PC-9 (cell line): Measurements from ENCODE around the gene URB1. TPM values are rescaled to one million over a fixed set of nuclear protein-coding genes. Genes with fewer than 3 reads are reported as not detected.

Source experiments
- BruUV-seq: library from RNA; stranded (reverse); fragments of 400-500 nt; replicated peaks from 2 replicates; lab custom pipeline; 2021; lab: Mats Ljungman, UMichigan
- CTCF ChIA-PET: fragments of 300-600 bp; sonication (Branson Sonifier 250); formaldehyde crosslinking; loops from one replicate; lab custom pipeline; 2022; ENCODE audit warnings: antibody characterized with exemption; lab: Charles Lee
- POLR2A ChIA-PET: fragments of 300-600 bp; sonication (Branson Sonifier 250); formaldehyde crosslinking; loops from one replicate; lab custom pipeline; 2022; ENCODE audit warnings: antibody characterized with exemption; ENCODE audit not compliant: unreplicated experiment; lab: Charles Lee
- DNase-seq, 2 experiments: peaks; one replicate each; pipeline versions ENCODE4 v3.0.0 to v3.0.0-alpha.2; 2015 to 2022; ENCODE audit warnings: mixed read lengths in 1 of 2
- H2AFZ ChIP-seq: fragments of 200-600 bp; sonication (generic); 2 replicates; pipeline ENCODE4 v1.8.1; 2017; ENCODE audit warnings: antibody characterized with exemption
- H3F3A ChIP-seq: fragments of 200-600 bp; sonication (generic); 2 replicates; pipeline ENCODE4 v1.8.1; 2017; ENCODE audit warnings: antibody characterized with exemption, mild to moderate bottlenecking, low read depth; ENCODE audit not compliant: insufficient read depth
- H3K27ac ChIP-seq: fragments of 200-600 bp; sonication (generic); 2 replicates; pipeline ENCODE4 v1.6.1; 2016; ENCODE audit warnings: mixed run types
- H3K27me3 ChIP-seq: fragments of 200-600 bp; sonication (generic); 2 replicates; pipeline ENCODE4 v1.6.1; 2016; ENCODE audit warnings: low read depth, mixed run types; ENCODE audit not compliant: insufficient read depth
- H3K36me3 ChIP-seq: fragments of 200-600 bp; sonication (generic); 2 replicates; pipeline ENCODE4 v1.6.1; 2016; ENCODE audit warnings: low read depth, mixed run types
- H3K4me1 ChIP-seq: fragments of 200-600 bp; sonication (generic); replicated peaks from 2 replicates; pipeline ENCODE4 v1.6.1; 2016; ENCODE audit warnings: mixed run types; ENCODE audit not compliant: insufficient read depth
- H3K4me2 ChIP-seq: fragments of 200-600 bp; sonication (generic); 2 replicates; pipeline ENCODE4 v1.6.1; 2017; ENCODE audit warnings: mixed run types
- H3K4me3 ChIP-seq: fragments of 200-600 bp; sonication (generic); 2 replicates; pipeline ENCODE4 v1.6.1; 2016; ENCODE audit warnings: mixed run types
- H3K79me2 ChIP-seq: fragments of 200-600 bp; sonication (generic); 2 replicates; pipeline ENCODE4 v1.6.1; 2017; ENCODE audit warnings: low read depth, mixed run types
- H3K9me2 ChIP-seq: fragments of 200-600 bp; sonication (generic); 2 replicates; pipeline ENCODE4 v1.8.1; 2017; ENCODE audit warnings: mild to moderate bottlenecking; ENCODE audit not compliant: insufficient read depth
- H3K9me3 ChIP-seq: fragments of 200-600 bp; sonication (generic); 2 replicates; pipeline ENCODE4 v1.8.1; 2016; ENCODE audit warnings: low read depth; ENCODE audit not compliant: insufficient read depth
- H4K20me1 ChIP-seq: fragments of 200-600 bp; sonication (generic); 2 replicates; pipeline ENCODE4 v1.8.1; 2017; ENCODE audit not compliant: insufficient read depth
- EZH2 ChIP-seq: fragments of 200-600 bp; sonication (generic); IDR thresholded peaks from 2 replicates; pipeline ENCODE4 v1.8.0; 2017; ENCODE audit warnings: antibody characterized with exemption, low read depth
- intact Hi-C: fragments of 100-400 bp; cut with micrococcal nuclease; formaldehyde crosslinking; loops from one replicate; pipeline ENCODE4 v1.10.0; 2022; ENCODE audit not compliant: unreplicated experiment
- total RNA-seq: library from RNA; stranded (reverse); gene quantifications from 2 replicates; pipeline ENCODE4 v1.2.3, GENCODE V29; 2021
- TF ChIP-seq, protein P1 (sequence below): fragments of 200-600 bp; sonication (generic); conservative IDR thresholded peaks from 2 replicates; pipeline ENCODE4 v1.6.1; 2017; ENCODE audit warnings: mixed run types, antibody characterized with exemption, mild to moderate bottlenecking, moderate library complexity

The URB1 gene
- total RNA-seq, 1 experiment from 2014 or later = 11.0 TPM

DNA sequence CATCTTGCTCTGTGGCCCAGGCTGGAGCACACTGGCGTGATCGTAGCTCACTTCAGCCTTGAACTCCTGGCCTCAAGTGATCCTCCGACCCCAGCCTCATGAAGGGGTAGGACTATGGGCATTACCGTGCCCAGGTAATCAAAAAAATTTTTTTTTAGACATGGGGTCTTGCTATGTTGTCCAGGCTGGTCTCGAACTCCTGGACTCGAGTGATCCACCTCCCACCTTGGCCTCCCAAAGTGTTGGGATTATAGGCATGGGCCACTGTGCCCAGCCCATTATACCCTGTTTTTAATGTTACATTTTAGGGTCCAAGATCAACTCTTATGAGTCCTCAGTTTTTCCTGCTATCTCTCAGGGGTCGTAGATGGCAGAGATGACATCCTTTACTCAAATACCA lies 87.8 kb downstream of the URB1 start:
- Histone ChIP-seq H3K9me2 (no peaks in the 10 kb centered on the region), H3K27me3 (no peaks in the 10 kb centered on the region), H2AFZ (no peak overlapping the region), H3K79me2 (no peaks in the 10 kb centered on the region), H4K20me1 (no peaks in the 10 kb centered on the region), H3K36me3 (no peaks in the 10 kb centered on the region), H3F3A (0 out of 2 replicates have a peak, but pooled peaks cover 6% of the 10 kb centered on the region), H3K27ac (no peak overlapping the region), H3K4me2 (no peak overlapping the region), H3K4me1 (no peaks in the 10 kb centered on the region), H3K4me3 (no peak overlapping the region), H3K9me3 (no peaks in the 10 kb centered on the region)
- CTCF ChIA-PET = no interaction called here
- DNase-seq = no peak
- intact Hi-C loops = no loop called here
- TF ChIP-seq EZH2 = no peak
- TF ChIP-seq, protein P1, sequence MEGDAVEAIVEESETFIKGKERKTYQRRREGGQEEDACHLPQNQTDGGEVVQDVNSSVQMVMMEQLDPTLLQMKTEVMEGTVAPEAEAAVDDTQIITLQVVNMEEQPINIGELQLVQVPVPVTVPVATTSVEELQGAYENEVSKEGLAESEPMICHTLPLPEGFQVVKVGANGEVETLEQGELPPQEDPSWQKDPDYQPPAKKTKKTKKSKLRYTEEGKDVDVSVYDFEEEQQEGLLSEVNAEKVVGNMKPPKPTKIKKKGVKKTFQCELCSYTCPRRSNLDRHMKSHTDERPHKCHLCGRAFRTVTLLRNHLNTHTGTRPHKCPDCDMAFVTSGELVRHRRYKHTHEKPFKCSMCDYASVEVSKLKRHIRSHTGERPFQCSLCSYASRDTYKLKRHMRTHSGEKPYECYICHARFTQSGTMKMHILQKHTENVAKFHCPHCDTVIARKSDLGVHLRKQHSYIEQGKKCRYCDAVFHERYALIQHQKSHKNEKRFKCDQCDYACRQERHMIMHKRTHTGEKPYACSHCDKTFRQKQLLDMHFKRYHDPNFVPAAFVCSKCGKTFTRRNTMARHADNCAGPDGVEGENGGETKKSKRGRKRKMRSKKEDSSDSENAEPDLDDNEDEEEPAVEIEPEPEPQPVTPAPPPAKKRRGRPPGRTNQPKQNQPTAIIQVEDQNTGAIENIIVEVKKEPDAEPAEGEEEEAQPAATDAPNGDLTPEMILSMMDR = no peak
- no TSS peak for BruUV-seq
- POLR2A ChIA-PET = no interaction called here

DNA sequence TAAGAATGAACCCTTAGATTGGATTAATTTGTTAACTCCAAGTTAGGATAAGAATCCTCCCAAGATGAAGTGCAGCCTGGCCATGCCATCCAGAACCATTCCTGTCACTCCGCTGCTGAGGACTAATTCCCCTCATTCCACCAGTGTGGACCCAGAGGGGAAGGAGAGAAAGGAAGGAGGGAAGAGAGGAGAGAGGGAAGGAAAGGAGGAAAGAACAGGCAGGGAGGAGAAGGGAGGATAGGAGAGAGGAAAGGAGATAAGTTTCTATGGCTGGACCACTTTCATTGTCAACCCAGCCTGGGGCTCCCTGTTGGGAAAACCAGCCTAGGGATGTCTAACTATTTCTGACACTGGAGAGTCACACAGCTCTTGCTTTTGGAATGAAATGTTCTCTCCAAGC lies 89.4 kb downstream of the URB1 start:
- 0 out of 2 replicates have a peak, but pooled peaks cover 6% of the 10 kb centered on the region for H3F3A ChIP-seq
- no peaks in the 10 kb centered on the region for H3K9me2 ChIP-seq
- H3K36me3 ChIP-seq = no peaks in the 10 kb centered on the region
- ChIA-PET CTCF (no interaction called here), POLR2A (no interaction called here)
- no peak overlapping the region for H2AFZ ChIP-seq
- no peaks in the 10 kb centered on the region for H3K27me3 ChIP-seq
- no peaks in the 10 kb centered on the region for H3K9me3 ChIP-seq
- no peaks in the 10 kb centered on the region for H3K4me1 ChIP-seq
- no peak overlapping the region for H3K27ac ChIP-seq
- no peak for DNase-seq
- no peak overlapping the region for H3K4me3 ChIP-seq
- H4K20me1 ChIP-seq = no peaks in the 10 kb centered on the region
- intact Hi-C loops = no loop called here
- no TSS peak for BruUV-seq
- H3K4me2 ChIP-seq = no peak overlapping the region
- no peaks in the 10 kb centered on the region for H3K79me2 ChIP-seq
- no peak for TF ChIP-seq EZH2
- TF ChIP-seq, protein P1 = no peak

DNA sequence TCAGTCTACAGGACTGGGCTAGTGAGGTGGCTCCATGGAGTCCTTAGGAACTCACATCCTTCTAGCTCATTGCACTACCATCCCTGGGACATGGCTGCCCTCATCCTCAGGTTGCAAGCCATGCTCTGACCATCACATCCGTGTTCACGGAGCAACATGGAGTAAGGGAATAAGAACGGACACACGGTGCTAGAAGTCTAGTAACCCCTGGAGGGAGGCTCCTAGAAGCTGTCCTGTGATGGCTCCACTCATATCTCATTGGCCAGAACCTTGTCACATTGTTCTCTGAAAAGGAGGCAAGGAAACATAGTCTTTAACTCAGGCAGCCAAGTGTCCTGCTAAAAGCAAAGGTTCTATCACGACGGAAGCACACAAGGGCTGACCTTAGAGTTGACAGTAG lies 90.3 kb downstream of the URB1 start:
- H3K4me1 ChIP-seq = no peaks in the 10 kb centered on the region
- ChIA-PET POLR2A (no interaction called here), CTCF (no interaction called here)
- no peak overlapping the region for H3K4me3 ChIP-seq
- no peaks in the 10 kb centered on the region for H3K36me3 ChIP-seq
- no peak for DNase-seq
- H3K27me3 ChIP-seq = no peaks in the 10 kb centered on the region
- no peaks in the 10 kb centered on the region for H3K79me2 ChIP-seq
- no peak overlapping the region for H3K27ac ChIP-seq
- BruUV-seq = no TSS peak
- no peaks in the 10 kb centered on the region for H3K9me2 ChIP-seq
- TF ChIP-seq, protein P1 = no peak
- no peak for TF ChIP-seq EZH2
- H3K4me2 ChIP-seq = no peak overlapping the region
- no peak overlapping the region for H2AFZ ChIP-seq
- no peaks in the 10 kb centered on the region for H3K9me3 ChIP-seq
- H4K20me1 ChIP-seq = no peaks in the 10 kb centered on the region
- intact Hi-C loops = no loop called here
- 0 out of 2 replicates have a peak, but pooled peaks cover 6% of the 10 kb centered on the region for H3F3A ChIP-seq
